ENCODE data around the gene LRP5. TPM values are rescaled to one million over a fixed set of nuclear protein-coding genes. Genes with fewer than 3 reads are reported as not detected.

LRP5 gene
- total and polyA plus RNA-seq, 9 of the 15 experiments (the other 6 are each of a cell fraction or from before 2014, with no cell fraction given): 0.48 to 44.2 (median 13.5) TPM

DNA sequence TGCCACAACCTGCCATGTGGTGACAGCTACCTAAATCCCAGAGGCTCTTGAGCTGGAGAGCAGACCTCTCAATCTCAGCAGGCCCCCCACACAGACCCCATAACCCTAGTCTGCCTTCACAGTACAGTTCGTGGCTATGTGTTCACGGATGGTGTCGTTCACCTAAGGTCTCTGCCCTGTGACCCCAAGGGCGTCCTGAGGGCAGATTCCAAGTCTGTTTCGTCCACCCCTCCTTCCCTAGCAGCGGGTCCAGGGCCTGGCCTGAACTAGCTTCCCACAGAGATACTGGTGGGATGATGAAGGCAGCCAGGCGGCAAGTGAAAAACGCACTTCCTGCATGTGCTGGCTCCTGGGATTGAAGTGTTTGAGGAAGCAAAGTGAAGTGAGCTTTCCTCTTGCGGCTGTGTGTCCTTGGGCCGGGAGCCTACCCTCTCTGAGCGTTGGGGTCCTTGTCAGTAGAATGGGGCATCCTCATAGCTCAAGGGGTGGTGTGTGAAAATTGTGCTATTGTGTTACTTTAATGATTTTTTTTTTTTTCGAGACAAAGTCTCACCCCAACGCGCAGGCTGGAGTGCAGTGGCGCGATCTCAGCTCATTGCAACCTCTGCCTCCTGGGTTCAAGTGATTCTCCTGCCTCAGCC, 70.1 kb downstream of the LRP5 start:
- Histone ChIP-seq H2AFZ (ENCODE audit: low read depth, low read length) (no peak overlapping the region), H3K9ac (ENCODE audit: insufficient read depth in 1 of 2, low read depth in 2 of 2, low read length in 2 of 2) (no peak overlapping the region), H3K4me2 (ENCODE audit: insufficient read depth, low read length) (no peak overlapping the region), H3K9me3 (replicated peaks; ENCODE audit: control insufficient read depth, insufficient read depth, low read depth, low read length) (no peaks in the 10 kb centered on the region), H3K79me2 (ENCODE audit: control insufficient read depth, insufficient read depth, low read length) (peaks cover 5% of the 10 kb centered on the region; the same call in 1 of the 3 replicates), H3K36me3 (ENCODE audit: control insufficient read depth, insufficient read depth, low read length) (peaks cover 24% of the 10 kb centered on the region; the same call in 2 of the 3 replicates), H3K27ac (ENCODE audit: extremely low read depth, low read depth, low read length) (no peak overlapping the region), H3K27me3 (ENCODE audit: control insufficient read depth in 2 of 2, insufficient read depth in 2 of 2, low read length in 2 of 2) (no peaks in the 10 kb centered on the region), H3K4me3 (no peak overlapping the region), H3K4me1 (replicated peaks in 1 of 2; ENCODE audit: control insufficient read depth in 2 of 2, insufficient read depth in 2 of 2, low read length in 2 of 2) (peaks cover 0 to 27% of the 10 kb centered on the region in 2 experiments; a peak in 1 of 5 replicates), H4K20me1 (replicated peaks; ENCODE audit: control insufficient read depth, insufficient read depth, low read length) (peaks cover 14% of the 10 kb centered on the region; the same call in 1 of the 2 replicates), H3K9me1 (ENCODE audit: control insufficient read depth, insufficient read depth, low read length) (no peaks in the 10 kb centered on the region)
- ChIA-PET CTCF (ENCODE audit: low intra/inter-chr PET ratio) (interaction anchor here (2.1 kb wide), 1 partner anchor 125 kb away, joined by 11 read pairs; no protein-coding TSS in a partner anchor), POLR2A (interaction anchor here (0.7 kb wide), 1 partner anchor 441 kb away, joined by 3 read pairs; no protein-coding TSS in a partner anchor)
- no peak for ATAC-seq
- no TSS peak for BruUV-seq (replicated peaks)
- 72% methylated on average over 14 of the region's 16 CpGs for WGBS (ENCODE audit: insufficient coverage, low coverage, missing lambda C conversion rate)
- intact Hi-C loops (cut with micrococcal nuclease) (loop anchor here (5.0 kb wide), 1 partner anchor 125 kb away; no protein-coding TSS in a partner anchor), in situ Hi-C loops (cut with MboI) (no loop called here)
- DNase-seq (ENCODE audit: extremely low read depth in 1 of 4, low spot score in 3 of 4): no peak
- FAIRE-seq: no peak
- TF ChIP-seq BCOR (IDR thresholded peaks at IDR 0.05) (peak; percentile 73), ZFP36 (IDR thresholded peaks at IDR 0.05; ENCODE audit: low read depth, low read length, partially characterized antibody) (peak; percentile 80), ADNP (tag; IDR thresholded peaks at IDR 0.05) (0 out of 2 replicates have a peak, but pooled peaks have one; percentile 21), POLR3A (IDR thresholded peaks at IDR 0.05; ENCODE audit: borderline replicate concordance, extremely low read depth, insufficient read depth, insufficient read length) (no peak), ZNF507 (tag; conservative IDR thresholded peaks at IDR 0.05) (no peak), ZBTB17 (CRISPR knock-in tag; IDR thresholded peaks at IDR 0.05) (no peak), SMARCA5 (IDR thresholded peaks at IDR 0.05) (peak; percentile 43; the same call in 1 of the 2 replicates)

Measured in K562 (cell line).